GM13977 (cell line): ENCODE results near the gene ACBD4.
A peak's percentile ranks its signal among the peaks of the same experiment; 100 is the strongest.

Experiments used
- DNase-seq: peaks from one replicate; pipeline ENCODE4 v3.0.0; 2012; ENCODE audit warnings: low spot score
- in situ Hi-C: fragments of 300-500 bp; cut with MboI; formaldehyde crosslinking; loops from one replicate; pipeline ENCODE4 v1.12.0; 2022; ENCODE audit warnings: low sequenced_read_pairs, low pct_unique_long_range_greater_than_20kb, mixed read lengths, inconsistent platforms; ENCODE audit not compliant: unreplicated experiment
- TF ChIP-seq, protein P1 (sequence below): IDR thresholded peaks from 2 replicates; pipeline ENCODE4 v1.5.1; 2012; ENCODE audit warnings: mild to moderate bottlenecking, control low read depth; ENCODE audit not compliant: insufficient read depth; ENCODE audit errors: extremely low read depth, missing control alignments

Gene ACBD4

DNA sequence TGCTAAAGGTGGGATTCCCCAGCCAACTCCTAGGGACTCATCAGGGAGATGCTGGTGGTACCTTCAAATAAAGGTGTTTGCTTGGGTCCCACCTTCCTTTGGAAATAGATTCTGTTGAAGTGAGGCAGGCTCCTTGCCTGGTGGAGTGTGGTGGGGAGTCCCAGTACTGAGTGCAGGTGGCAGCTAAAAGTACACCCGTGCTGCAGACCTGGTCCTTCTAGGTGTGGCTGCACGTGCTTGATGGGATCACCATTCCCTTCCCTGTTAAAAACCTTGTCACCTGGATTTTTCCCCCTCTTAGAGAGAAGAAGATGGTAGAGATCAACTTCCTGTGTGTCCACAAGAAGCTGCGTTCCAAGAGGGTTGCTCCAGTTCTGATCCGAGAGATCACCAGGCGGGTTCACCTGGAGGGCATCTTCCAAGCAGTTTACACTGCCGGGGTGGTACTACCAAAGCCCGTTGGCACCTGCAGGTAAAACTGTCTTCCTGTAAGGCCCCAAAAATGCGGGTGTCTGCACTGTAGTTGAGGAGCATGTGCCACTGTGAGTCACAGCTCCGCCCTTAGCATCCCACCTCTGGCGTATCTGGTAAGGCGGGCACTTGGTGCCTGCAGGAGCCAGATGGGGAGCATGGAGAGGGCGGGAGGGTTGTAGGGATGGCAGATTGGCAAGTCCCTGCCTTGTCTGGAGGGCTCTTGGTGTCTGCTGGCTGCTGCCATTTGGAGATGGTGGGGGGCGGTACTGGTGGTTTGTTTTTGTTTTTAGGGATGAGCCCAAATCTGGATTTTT, 37.2 kb upstream of the ACBD4 start:
- in situ Hi-C loops, result no loop called here
- TF ChIP-seq, protein P1, sequence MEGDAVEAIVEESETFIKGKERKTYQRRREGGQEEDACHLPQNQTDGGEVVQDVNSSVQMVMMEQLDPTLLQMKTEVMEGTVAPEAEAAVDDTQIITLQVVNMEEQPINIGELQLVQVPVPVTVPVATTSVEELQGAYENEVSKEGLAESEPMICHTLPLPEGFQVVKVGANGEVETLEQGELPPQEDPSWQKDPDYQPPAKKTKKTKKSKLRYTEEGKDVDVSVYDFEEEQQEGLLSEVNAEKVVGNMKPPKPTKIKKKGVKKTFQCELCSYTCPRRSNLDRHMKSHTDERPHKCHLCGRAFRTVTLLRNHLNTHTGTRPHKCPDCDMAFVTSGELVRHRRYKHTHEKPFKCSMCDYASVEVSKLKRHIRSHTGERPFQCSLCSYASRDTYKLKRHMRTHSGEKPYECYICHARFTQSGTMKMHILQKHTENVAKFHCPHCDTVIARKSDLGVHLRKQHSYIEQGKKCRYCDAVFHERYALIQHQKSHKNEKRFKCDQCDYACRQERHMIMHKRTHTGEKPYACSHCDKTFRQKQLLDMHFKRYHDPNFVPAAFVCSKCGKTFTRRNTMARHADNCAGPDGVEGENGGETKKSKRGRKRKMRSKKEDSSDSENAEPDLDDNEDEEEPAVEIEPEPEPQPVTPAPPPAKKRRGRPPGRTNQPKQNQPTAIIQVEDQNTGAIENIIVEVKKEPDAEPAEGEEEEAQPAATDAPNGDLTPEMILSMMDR, result no peak
- DNase-seq, result no peak

DNA sequence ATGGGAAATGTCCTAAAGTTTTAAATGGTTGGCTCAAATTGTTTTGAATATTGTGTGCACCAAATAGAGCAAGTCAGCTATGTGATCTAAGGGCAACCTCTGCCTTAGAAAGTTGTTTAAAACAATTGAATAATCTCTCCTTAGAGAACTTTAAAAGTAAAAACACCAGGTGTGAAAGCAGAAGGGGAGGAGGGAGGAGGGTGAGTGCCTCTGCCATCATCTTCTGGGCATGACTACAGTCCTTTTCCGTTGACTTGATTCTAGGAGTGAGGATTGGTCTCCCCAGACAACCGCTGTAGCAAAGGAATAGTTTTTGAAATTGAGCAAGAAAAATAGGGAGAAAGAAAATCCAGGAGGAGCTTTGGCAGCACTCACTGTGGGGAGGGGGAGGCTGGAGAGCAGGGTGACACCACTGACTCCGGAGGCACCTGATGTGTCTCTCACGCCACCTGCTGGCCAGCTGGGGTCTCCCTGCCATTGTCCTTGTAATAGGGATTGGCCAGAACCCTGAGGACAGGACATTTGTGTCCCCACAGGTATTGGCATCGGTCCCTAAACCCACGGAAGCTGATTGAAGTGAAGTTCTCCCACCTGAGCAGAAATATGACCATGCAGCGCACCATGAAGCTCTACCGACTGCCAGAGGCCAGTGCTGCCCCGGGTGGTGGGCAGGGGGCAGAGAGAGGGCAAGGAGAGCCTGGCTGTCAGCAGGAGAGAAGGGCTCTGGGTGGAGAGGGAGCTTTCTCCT, 36.4 kb upstream of the ACBD4 start:
- in situ Hi-C loops, result no loop called here
- TF ChIP-seq, protein P1, result peak; percentile 91
- DNase-seq, result peak; percentile 89

DNA sequence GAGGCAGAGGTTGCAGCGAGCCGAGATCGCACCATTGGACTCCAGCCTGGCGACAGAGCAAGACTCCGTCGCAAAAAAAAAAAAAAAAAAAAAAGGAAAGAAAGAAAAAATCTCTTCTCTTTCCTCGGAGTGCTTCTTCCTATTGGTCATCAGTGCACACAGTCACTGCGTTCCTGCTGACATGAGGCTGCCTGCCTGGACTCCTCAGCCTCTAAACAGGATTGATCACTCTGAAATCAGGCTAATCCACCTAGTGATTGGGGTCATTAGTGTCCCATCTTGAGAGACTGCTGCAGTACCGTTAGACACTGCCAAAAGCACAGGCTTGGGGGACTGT, 34.0 kb upstream of the ACBD4 start:
- no peak for DNase-seq
- in situ Hi-C loops, result no loop called here

DNA sequence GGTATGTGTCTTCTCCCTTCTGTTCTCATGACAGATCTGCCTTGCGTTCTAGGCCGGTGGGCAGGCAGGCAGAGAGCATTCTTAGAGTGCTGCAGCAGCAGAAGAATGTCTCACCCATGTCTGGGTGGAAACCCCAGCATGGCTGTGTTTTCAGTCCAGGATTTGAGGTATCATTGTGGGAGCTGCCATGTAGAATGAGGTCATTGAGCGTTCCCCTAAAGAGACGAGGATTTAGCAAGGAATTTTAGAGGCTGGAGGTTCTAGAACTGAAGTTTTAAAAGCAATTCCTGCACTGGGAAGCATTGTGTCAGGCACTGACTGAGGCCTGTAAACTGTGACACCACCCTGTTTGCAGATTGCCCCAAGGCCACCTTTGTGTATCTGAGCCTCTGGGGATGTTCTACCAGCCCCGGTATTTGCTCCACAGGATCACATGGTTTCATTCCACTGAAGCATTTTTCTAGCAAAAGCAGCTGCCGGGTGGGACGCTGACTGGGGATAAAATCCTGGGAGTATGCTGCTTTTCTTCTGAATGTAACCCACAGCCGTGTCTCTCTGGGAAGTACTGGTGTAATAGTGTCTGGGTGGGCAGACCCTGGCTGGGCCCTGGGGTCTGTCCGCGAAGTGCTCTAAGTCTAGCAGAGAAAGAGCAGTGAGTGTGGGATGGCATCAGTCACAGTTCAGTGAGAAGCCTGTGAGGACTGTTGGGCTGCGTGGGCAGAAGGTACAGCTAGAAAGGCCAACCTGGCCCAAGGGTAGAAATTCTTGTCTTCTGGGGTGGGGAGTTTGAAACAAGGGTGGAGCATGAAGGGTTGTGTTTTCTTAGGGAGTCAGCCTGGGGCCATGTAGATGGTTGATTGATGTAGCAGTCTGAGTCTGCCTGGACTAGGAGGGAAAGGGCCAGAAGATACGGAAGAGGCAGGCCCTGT, 33.3 kb upstream of the ACBD4 start:
- DNase-seq, result no peak
- in situ Hi-C loops, result no loop called here

More for the DNA sequence above, 34.0 kb upstream of the ACBD4 start:
- TF ChIP-seq, protein P1, result no peak

DNA sequence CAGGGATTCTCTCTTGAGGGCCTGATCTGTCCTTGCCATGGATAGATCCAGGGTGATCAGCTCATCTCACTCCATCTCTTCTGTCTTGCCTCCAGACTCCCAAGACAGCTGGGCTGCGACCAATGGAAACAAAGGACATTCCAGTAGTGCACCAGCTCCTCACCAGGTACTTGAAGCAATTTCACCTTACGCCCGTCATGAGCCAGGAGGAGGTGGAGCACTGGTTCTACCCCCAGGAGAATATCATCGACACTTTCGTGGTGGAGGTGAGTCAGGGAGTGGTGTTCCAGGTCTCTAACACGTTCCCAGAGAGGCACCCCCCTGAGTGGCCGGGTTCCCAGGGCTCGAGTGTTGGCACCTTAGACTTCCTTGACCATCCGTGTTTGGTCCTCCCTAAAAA, 32.6 kb upstream of the ACBD4 start:
- no peak for DNase-seq
- TF ChIP-seq, protein P1, result no peak
- in situ Hi-C loops, result no loop called here

More for the DNA sequence above, 33.3 kb upstream of the ACBD4 start:
- TF ChIP-seq, protein P1, result no peak

DNA sequence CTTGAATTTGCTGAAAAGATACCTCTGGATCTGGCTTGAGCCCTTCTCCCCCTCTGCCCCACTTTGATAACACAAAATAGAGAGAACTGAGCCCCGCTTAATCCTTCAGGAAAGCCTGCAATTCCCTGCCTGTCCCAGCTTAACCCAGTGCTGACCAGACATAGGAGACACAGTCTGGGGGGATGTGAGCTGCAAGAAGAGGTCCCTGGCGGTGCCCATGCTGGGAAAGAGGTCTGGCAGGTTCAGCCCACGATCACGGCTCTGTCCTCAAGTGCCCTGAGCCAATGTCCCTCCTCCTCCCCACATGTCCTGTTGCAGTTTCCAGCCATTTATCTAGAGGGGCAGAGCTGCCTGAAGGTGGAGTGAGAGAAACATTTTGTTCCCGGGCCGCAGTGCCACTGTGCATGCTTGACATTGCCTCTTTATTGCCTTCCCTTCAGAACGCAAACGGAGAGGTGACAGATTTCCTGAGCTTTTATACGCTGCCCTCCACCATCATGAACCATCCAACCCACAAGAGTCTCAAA, 32.2 kb upstream of the ACBD4 start:
- in situ Hi-C loops, result no loop called here
- TF ChIP-seq, protein P1, result no peak
- no peak for DNase-seq
